ENCODE measurements around the gene OGFOD3.
"Not testable (repeated sequence)": the region's sequence is repeated elsewhere in the genome, so short reads cannot be mapped to it uniquely, and the experiment has no call there.

The OGFOD3 gene

DNA sequence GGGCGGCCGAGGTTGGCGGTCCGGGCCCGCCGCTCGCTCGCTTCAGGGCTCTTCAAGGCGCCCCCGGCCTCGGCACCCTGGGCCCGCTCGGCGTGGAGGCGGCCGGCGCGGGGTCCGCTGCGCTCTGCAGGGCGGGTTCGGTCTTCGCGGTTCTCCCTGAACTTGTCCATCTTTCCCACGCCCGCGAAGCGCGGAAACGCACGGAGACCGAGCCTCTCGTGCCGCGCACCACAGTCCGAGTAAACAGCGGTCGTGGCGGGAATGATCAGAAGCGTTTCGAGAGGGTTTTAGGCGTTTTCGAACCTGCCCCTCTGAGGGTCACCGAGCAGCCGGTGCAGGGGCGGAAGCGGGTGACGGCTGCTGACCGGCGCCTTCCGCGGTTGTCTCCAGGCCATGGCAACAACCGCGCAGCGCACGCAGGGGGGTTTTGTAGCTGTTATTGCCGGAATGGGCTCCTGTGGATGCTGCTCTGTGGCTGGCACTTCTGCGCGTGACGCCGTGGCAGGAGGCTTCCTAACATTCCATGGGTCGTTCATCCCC lies 40.6 kb upstream of the OGFOD3 start:
- FAIRE-seq, result no peak
- DNase-seq (ENCODE audit: insufficient read length, low spot score), result no peak

DNA sequence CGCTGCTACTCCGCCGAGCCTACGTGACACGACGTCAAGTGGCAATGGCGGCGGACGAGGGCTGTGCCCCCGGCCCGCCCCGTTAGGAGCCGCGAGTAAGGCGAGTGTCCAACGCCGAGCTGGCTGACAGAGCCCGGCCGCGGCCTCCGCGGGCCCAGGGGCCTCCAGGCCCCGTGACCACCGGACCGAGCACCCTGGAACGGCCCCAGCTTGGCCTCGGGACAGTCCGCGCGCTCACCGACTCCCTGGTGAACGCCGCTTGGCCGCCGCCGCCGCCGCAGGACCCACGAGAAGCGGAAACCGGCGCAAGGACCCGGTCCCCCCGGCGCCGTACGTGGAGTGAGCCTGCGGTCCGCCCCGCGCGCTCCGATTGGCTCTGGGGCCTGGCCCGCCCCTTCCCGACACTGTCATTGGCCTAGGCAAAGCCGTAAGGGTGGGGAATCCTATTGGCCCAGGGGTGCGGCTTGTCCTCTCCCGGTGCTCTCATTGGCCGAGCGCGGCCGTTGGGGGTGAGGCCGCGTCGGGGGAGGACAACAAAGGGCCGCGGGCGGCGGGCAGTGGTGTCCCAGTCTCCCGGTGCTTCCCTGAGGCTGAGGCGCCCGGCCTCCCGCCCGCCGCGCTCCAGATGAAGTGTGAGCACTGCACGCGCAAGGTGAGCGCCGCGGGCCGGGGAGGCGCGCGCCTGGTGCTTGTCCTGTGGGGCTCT lies 39.9 kb upstream of the OGFOD3 start, which contains the start of gene NARF:
NARF (plus strand) TSS at position 563 of the 706 bp plus-strand sequence; CDS start at position 626, 63 bp downstream.
- FAIRE-seq, result no peak

More for the DNA sequence above, 40.6 kb upstream of the OGFOD3 start:
- TF ChIP-seq, protein P1, sequence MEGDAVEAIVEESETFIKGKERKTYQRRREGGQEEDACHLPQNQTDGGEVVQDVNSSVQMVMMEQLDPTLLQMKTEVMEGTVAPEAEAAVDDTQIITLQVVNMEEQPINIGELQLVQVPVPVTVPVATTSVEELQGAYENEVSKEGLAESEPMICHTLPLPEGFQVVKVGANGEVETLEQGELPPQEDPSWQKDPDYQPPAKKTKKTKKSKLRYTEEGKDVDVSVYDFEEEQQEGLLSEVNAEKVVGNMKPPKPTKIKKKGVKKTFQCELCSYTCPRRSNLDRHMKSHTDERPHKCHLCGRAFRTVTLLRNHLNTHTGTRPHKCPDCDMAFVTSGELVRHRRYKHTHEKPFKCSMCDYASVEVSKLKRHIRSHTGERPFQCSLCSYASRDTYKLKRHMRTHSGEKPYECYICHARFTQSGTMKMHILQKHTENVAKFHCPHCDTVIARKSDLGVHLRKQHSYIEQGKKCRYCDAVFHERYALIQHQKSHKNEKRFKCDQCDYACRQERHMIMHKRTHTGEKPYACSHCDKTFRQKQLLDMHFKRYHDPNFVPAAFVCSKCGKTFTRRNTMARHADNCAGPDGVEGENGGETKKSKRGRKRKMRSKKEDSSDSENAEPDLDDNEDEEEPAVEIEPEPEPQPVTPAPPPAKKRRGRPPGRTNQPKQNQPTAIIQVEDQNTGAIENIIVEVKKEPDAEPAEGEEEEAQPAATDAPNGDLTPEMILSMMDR (IDR thresholded peaks at IDR 0.05; ENCODE audit: insufficient read depth, missing control alignments), result no peak

DNA sequence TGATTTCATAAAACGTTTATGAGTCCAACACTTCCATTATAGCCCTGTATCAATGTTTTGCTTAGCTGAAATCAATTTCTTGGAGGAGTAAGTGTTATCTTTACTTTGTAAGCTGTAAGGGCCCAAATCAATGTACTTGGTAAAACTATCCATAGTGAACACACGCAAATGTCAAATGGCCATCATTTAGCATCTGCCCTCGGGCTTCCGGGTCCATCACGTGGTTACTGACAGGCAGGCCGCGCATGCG lies 39.5 kb upstream of the OGFOD3 start:
- DNase-seq (ENCODE audit: insufficient read length, low spot score) (peak; percentile 79), FAIRE-seq (no peak)
- TF ChIP-seq, protein P1 (IDR thresholded peaks at IDR 0.05; ENCODE audit: insufficient read depth, missing control alignments), result no peak

More for the DNA sequence above, 39.9 kb upstream of the OGFOD3 start, which contains the start of gene NARF:
- TF ChIP-seq, protein P1 (IDR thresholded peaks at IDR 0.05; ENCODE audit: insufficient read depth, missing control alignments), result no peak
- DNase-seq (ENCODE audit: insufficient read length, low spot score), result peak; percentile 95

DNA sequence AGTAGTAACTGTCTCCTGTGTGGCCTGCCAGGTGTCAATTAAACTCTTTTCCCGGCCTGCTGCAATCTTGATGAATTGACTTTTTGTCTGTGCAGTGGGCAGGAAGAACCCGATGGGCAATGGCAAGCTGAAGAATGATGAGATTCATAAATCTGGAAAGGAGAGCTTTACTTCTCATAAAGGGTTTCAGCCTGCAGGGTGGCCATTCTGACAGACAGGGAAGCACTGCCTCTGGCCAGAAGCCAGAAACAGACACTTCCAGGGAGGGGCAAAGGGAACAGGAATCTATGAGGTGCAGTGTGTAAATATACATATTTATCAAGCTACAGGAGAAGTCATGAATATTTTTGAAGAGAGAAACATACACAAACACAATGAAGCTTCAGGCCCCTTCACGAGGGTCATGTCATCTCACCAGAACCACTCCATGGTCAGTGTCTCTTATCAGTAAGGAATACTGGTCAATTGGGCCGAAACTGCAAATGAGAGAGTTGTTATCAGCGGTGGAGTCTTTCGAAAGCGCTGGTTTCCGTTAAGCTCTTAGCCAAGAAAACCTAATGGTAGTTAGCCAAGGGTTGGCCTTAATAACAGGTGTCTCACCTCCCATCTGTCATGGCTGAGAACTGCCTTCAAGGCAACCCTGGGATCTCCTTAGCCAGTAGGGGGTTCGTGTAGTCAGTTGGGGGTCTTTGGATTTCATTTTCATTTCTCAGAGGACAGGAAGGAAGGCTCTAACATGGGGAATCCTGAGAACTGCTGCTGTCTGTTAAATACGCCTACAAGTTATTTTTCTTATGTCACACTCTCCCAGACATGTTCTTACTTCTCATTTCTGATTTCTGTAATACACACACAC lies 38.9 kb upstream of the OGFOD3 start:
- FAIRE-seq, result no peak
- TF ChIP-seq, protein P1 (IDR thresholded peaks at IDR 0.05; ENCODE audit: insufficient read depth, missing control alignments), result no peak
- no peak for DNase-seq (ENCODE audit: insufficient read length, low spot score)

DNA sequence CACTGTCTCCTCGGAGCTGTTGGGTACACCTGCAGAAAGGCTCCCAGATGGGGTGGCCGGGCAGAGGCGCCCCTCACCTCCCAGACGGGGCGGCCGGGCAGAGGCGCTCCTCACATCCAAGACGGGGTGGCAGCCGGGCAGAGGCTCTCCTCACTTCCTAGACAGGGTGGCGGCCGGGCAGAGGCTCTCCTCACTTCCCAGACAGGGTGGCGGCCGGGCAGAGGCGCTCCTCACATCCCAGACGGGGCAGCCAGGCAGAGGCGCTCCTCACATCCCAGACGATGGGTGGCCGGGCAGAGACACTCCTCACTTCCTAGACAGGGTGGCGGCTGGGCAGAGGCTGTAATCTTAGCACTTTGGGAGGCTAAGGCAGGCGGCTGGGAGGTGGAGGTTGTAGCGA lies 35.3 kb upstream of the OGFOD3 start:
- DNase-seq (ENCODE audit: insufficient read length, low spot score); FAIRE-seq: not testable (repeated sequence)

DNA sequence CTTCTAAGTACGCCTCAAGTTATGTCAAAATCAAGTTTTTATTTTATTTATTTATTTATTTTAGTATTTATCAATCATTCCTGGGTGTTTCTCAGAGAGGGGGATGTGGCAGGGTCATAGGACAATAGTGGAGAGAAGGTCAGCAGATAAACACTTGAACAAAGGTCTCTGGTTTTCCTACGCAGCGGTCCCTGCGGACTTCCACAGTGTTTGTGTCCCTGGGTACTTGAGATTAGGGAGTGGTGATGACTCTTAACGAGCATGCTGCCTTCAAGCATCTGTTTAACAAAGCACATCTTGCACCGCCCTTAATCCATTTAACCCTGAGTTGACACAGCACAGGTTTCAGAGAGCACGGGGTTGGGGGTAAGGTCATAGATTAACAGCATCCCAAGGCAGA lies 34.8 kb upstream of the OGFOD3 start:
- not testable (repeated sequence) for FAIRE-seq; DNase-seq (ENCODE audit: insufficient read length, low spot score)

DNA sequence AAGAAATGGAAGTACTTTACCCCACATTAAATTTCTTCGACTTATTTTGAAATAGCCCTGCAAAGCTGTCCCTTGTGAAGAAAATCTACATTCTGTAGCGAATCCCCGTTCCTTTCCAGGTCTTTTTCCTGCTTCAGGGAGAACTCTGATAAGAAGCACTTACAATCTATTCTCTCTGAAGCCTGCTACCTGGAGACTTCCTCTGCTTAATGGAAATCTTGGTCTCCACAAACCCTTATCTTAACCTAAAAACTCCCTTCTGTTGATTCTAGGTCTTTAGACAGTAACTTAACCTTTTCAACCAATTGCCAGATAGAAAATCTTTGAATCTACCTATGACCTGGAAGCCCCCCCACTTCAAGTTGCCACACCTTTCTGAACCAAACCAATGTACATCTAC lies 33.8 kb upstream of the OGFOD3 start:
- FAIRE-seq (no peak), DNase-seq (ENCODE audit: insufficient read length, low spot score) (no peak)
- TF ChIP-seq, protein P1 (IDR thresholded peaks at IDR 0.05; ENCODE audit: insufficient read depth, missing control alignments), result no peak

Measured in D721Med (cell line).